Epithelial cell of proximal tubule (primary cell): ENCODE data around the gene USP17L12. TPM values are rescaled to one million over a fixed set of nuclear protein-coding genes. Genes with fewer than 3 reads are reported as not detected.

Experiments used
- total RNA-seq: library from RNA; depleted of rRNA; stranded (reverse); fragments of >200 nt; gene quantifications from 2 replicates; pipeline ENCODE4 v1.2.3, GENCODE V29; 2015

Gene USP17L12
- total RNA-seq, 1 donor from 2014 or later = not detected

Other genes starting within 250 kb of the USP17L12 start
- gene FAM90A26, start 49.7 kb upstream of the USP17L12 start, total RNA-seq = not detected in 2 replicates
- not detected in 2 replicates for gene USP17L10, start 9.5 kb upstream of the USP17L12 start, total RNA-seq
- gene USP17L11, start 4.7 kb upstream of the USP17L12 start, total RNA-seq = not detected in 2 replicates
- gene USP17L13, start 4.7 kb downstream of the USP17L12 start, total RNA-seq = not detected in 2 replicates
- gene USP17L15, start 14.2 kb downstream of the USP17L12 start, total RNA-seq = not detected in 2 replicates
- not detected in 2 replicates for gene USP17L17, start 23.7 kb downstream of the USP17L12 start, total RNA-seq
- not detected in 2 replicates for gene USP17L18, start 28.5 kb downstream of the USP17L12 start, total RNA-seq
- not detected in 2 replicates for gene USP17L19, start 33.2 kb downstream of the USP17L12 start, total RNA-seq
- not detected in 2 replicates for gene USP17L20, start 38.0 kb downstream of the USP17L12 start, total RNA-seq
- gene USP17L21, start 42.7 kb downstream of the USP17L12 start, total RNA-seq = not detected in 2 replicates
- gene USP17L22, start 47.5 kb downstream of the USP17L12 start, total RNA-seq = not detected in 2 replicates
- not detected in 2 replicates for gene USP17L24, start 105.0 kb downstream of the USP17L12 start, total RNA-seq
- not detected in 2 replicates for gene USP17L25, start 109.8 kb downstream of the USP17L12 start, total RNA-seq
- gene USP17L26, start 114.5 kb downstream of the USP17L12 start, total RNA-seq = not detected in 2 replicates
- gene USP17L5, start 119.3 kb downstream of the USP17L12 start, total RNA-seq = not detected in 2 replicates
- gene USP17L27, start 124.0 kb downstream of the USP17L12 start, total RNA-seq = not detected in 2 replicates
- gene USP17L28, start 128.7 kb downstream of the USP17L12 start, total RNA-seq = not detected in 2 replicates
- not detected in 2 replicates for gene USP17L29, start 133.5 kb downstream of the USP17L12 start, total RNA-seq
- gene USP17L30, start 143.0 kb downstream of the USP17L12 start, total RNA-seq = not detected in 2 replicates
- gene DEFB131A, start 224.3 kb downstream of the USP17L12 start, total RNA-seq = not detected in 2 replicates